ENCODE data around the gene ERICH3.

Gene ERICH3

GRCh38 chr1:74673351-74674111 lies at the start of gene ERICH3:
ERICH3 (minus strand) TSS chr1:74673792; CDS start chr1:74673519, 273 bp downstream.
- DNase-seq (no peak), ATAC-seq (peak; percentile 36)
- H3K27me3 Mint-ChIP-seq: peaks cover 30% of the 10 kb centered on the region
- peaks cover 10% of the 10 kb centered on the region for H3K9me3 Mint-ChIP-seq
- no peaks in the 10 kb centered on the region for H3K36me3 Mint-ChIP-seq (ENCODE audit: low read depth)
- no peak within 1 kb of the TSS for H3K27ac Mint-ChIP-seq
- H3K4me1 Mint-ChIP-seq: peaks cover 2% of the 10 kb centered on the region
- peak within 1 kb of the TSS; percentile 12 for H3K4me3 Mint-ChIP-seq

- Mint-ChIP-seq H3K4me3 (no peak overlapping the region), H3K27ac (no peak overlapping the region), H3K27me3 (no peaks in the 10 kb centered on the region), H3K4me1 (no peaks in the 10 kb centered on the region), H3K36me3 (ENCODE audit: low read depth) (peaks cover 19% of the 10 kb centered on the region), H3K9me3 (no peaks in the 10 kb centered on the region)
- DNase-seq (no peak), ATAC-seq (no peak)
These were observed 44.0 kb upstream of the ERICH3 start for GRCh38 chr1:74717626-74718025.

GRCh38 chr1:74716822-74717221 lies 43.2 kb upstream of the ERICH3 start:
- Mint-ChIP-seq H3K27me3 (no peaks in the 10 kb centered on the region), H3K9me3 (no peaks in the 10 kb centered on the region), H3K4me3 (no peak overlapping the region), H3K36me3 (ENCODE audit: low read depth) (peaks cover 17% of the 10 kb centered on the region), H3K4me1 (no peaks in the 10 kb centered on the region), H3K27ac (no peak overlapping the region)
- ATAC-seq (no peak), DNase-seq (no peak)

GRCh38 chr1:74715806-74716205 lies 42.2 kb upstream of the ERICH3 start:
- ATAC-seq: no peak
- no peak for DNase-seq
- Mint-ChIP-seq H3K27ac (no peak overlapping the region), H3K4me1 (no peaks in the 10 kb centered on the region), H3K9me3 (no peaks in the 10 kb centered on the region), H3K36me3 (ENCODE audit: low read depth) (peaks cover 18% of the 10 kb centered on the region), H3K27me3 (no peaks in the 10 kb centered on the region), H3K4me3 (no peak overlapping the region)

- Mint-ChIP-seq H3K4me1 (no peaks in the 10 kb centered on the region), H3K36me3 (ENCODE audit: low read depth) (peaks cover 17% of the 10 kb centered on the region), H3K27ac (no peak overlapping the region), H3K9me3 (no peaks in the 10 kb centered on the region), H3K4me3 (no peak overlapping the region), H3K27me3 (no peaks in the 10 kb centered on the region)
- DNase-seq: no peak
- no peak for ATAC-seq
These were observed 41.6 kb upstream of the ERICH3 start for GRCh38 chr1:74715236-74715502.

GRCh38 chr1:74714429-74715235 lies 41.0 kb upstream of the ERICH3 start:
- Mint-ChIP-seq H3K4me3 (no peak overlapping the region), H3K9me3 (no peaks in the 10 kb centered on the region), H3K27ac (no peak overlapping the region), H3K4me1 (no peaks in the 10 kb centered on the region), H3K27me3 (no peaks in the 10 kb centered on the region), H3K36me3 (ENCODE audit: low read depth) (peaks cover 15% of the 10 kb centered on the region)
- ATAC-seq (no peak), DNase-seq (no peak)

GRCh38 chr1:74713849-74714248 lies 40.3 kb upstream of the ERICH3 start:
- no peaks in the 10 kb centered on the region for H3K27me3 Mint-ChIP-seq

GRCh38 chr1:74712881-74713280 lies 39.3 kb upstream of the ERICH3 start:
- no peaks in the 10 kb centered on the region for H3K4me1 Mint-ChIP-seq
- DNase-seq (no peak), ATAC-seq (no peak)
- H3K4me3 Mint-ChIP-seq: no peak overlapping the region
- H3K27me3 Mint-ChIP-seq: no peaks in the 10 kb centered on the region
- no peaks in the 10 kb centered on the region for H3K9me3 Mint-ChIP-seq
- H3K36me3 Mint-ChIP-seq (ENCODE audit: low read depth): peaks cover 20% of the 10 kb centered on the region
- H3K27ac Mint-ChIP-seq: no peak overlapping the region

More at GRCh38 chr1:74713849-74714248, 40.3 kb upstream of the ERICH3 start:
- Mint-ChIP-seq H3K4me1 (no peaks in the 10 kb centered on the region), H3K4me3 (no peak overlapping the region), H3K36me3 (ENCODE audit: low read depth) (peaks cover 18% of the 10 kb centered on the region), H3K27ac (no peak overlapping the region), H3K9me3 (no peaks in the 10 kb centered on the region)
- ATAC-seq (no peak), DNase-seq (no peak)

- DNase-seq (no peak), ATAC-seq (no peak)
- Mint-ChIP-seq H3K36me3 (ENCODE audit: low read depth) (peaks cover 13% of the 10 kb centered on the region), H3K9me3 (no peaks in the 10 kb centered on the region), H3K27me3 (no peaks in the 10 kb centered on the region), H3K4me1 (no peaks in the 10 kb centered on the region), H3K4me3 (no peak overlapping the region), H3K27ac (no peak overlapping the region)
These were observed 30.0 kb upstream of the ERICH3 start for GRCh38 chr1:74703386-74704182.

GRCh38 chr1:74699331-74699730 lies 25.7 kb upstream of the ERICH3 start:
- peaks cover 5% of the 10 kb centered on the region for H3K36me3 Mint-ChIP-seq (ENCODE audit: low read depth)
- no peak overlapping the region for H3K27ac Mint-ChIP-seq
- DNase-seq (no peak), ATAC-seq (no peak)
- H3K4me1 Mint-ChIP-seq: no peaks in the 10 kb centered on the region
- H3K27me3 Mint-ChIP-seq: no peaks in the 10 kb centered on the region
- H3K9me3 Mint-ChIP-seq: no peaks in the 10 kb centered on the region
- no peak overlapping the region for H3K4me3 Mint-ChIP-seq

GRCh38 chr1:74697832-74698231 lies 24.2 kb upstream of the ERICH3 start:
- Mint-ChIP-seq H3K27me3 (no peaks in the 10 kb centered on the region), H3K4me3 (no peak overlapping the region), H3K9me3 (no peaks in the 10 kb centered on the region), H3K4me1 (no peaks in the 10 kb centered on the region), H3K27ac (no peak overlapping the region), H3K36me3 (ENCODE audit: low read depth) (no peaks in the 10 kb centered on the region)
- DNase-seq (no peak), ATAC-seq (no peak)

- Mint-ChIP-seq H3K9me3 (no peaks in the 10 kb centered on the region), H3K4me1 (no peaks in the 10 kb centered on the region), H3K27ac (no peak overlapping the region), H3K27me3 (no peaks in the 10 kb centered on the region), H3K4me3 (no peak overlapping the region), H3K36me3 (ENCODE audit: low read depth) (no peaks in the 10 kb centered on the region)
- no peak for DNase-seq
- ATAC-seq: no peak
These were observed 19.9 kb upstream of the ERICH3 start for GRCh38 chr1:74693473-74693872.

GRCh38 chr1:74690909-74691308 lies 17.3 kb upstream of the ERICH3 start:
- Mint-ChIP-seq H3K9me3 (no peaks in the 10 kb centered on the region), H3K4me1 (no peaks in the 10 kb centered on the region), H3K27me3 (no peaks in the 10 kb centered on the region), H3K27ac (no peak overlapping the region), H3K4me3 (no peak overlapping the region), H3K36me3 (ENCODE audit: low read depth) (no peaks in the 10 kb centered on the region)
- ATAC-seq: no peak
- no peak for DNase-seq

- no peak for DNase-seq
- no peak for ATAC-seq
These were observed 16.7 kb upstream of the ERICH3 start for GRCh38 chr1:74690364-74690696.

More at GRCh38 chr1:74690364-74690696, 16.7 kb upstream of the ERICH3 start:
- Mint-ChIP-seq H3K4me1 (no peaks in the 10 kb centered on the region), H3K27me3 (no peaks in the 10 kb centered on the region), H3K36me3 (ENCODE audit: low read depth) (no peaks in the 10 kb centered on the region), H3K4me3 (no peak overlapping the region), H3K27ac (no peak overlapping the region), H3K9me3 (no peaks in the 10 kb centered on the region)

All from activated naive CD8-positive, alpha-beta T cell treated with anti-CD3 and anti-CD28 coated beads, Interleukin-2, amount 50 U/mL, for 24 hours (primary cell).